Heart left ventricle (tissue), 13 donors: Measurements from ENCODE around the gene BAMBI.

ENCODE experiments used
- CTCF ChIP-seq, 12 donors: fragments of 200-600 bp; sonication (generic) in 4 of 12; IDR thresholded peaks; one replicate each; pipeline versions ENCODE4 v1.5.0 to v1.8.0; 2018 to 2022; ENCODE audit warnings: antibody characterized with exemption in 12 of 12, mild to moderate bottlenecking in 5 of 12
- POLR2A ChIP-seq, 2 donors: fragments of 450-650 bp; IDR thresholded peaks; one replicate each; pipeline ENCODE4 v1.6.1; 2017; ENCODE audit warnings: antibody characterized with exemption in 2 of 2, mild to moderate bottlenecking in 2 of 2, moderate library complexity in 2 of 2
- donor health status: ischemic (EF 13 %, LVEDD 7.1; RV severe dilation, severe dysfunction).
- donor health status: DM: no; HTN: yes; CAD: no.
- donor health status: DM: no; HTN: no; CAD: no.
- donor health status: ischemic (EF 25% LVEDD 6.9; RV normal size, moderate dysfunction).
- donor health status: ischemic (EF 25% LVEDD 5.7; RV mildly dilated, moderate dysfunction).
- donor health status: ischemic (EF 35%, LVEDD 5.7; RV mildly dilated, moderate dysfunction).
- donor health status: nonischemic (EF 11% LVEDD 7.7; RV severe dilation, severe dysfunction).
- donor health status: DM: yes; HTN: yes; CAD: no.
- donor health status: PGD.
- donor health status: ischemic (EF 29% LVEDD 5.4; RV normal size, mild dysfunction).
- donor health status: nonischemic (EF 23%, LVEDD 6.1; RV moderate dilation, normal function).

GRCh38 chr10:28717656-28718201 is 40.4 kb downstream of the BAMBI start:
- TF ChIP-seq POLR2A (IDR thresholded peaks at IDR 0.05) (no peak), CTCF (IDR thresholded peaks at IDR 0.05) (no peak)
